ENCODE measurements around the gene PDLIM7.

Gene PDLIM7

DNA sequence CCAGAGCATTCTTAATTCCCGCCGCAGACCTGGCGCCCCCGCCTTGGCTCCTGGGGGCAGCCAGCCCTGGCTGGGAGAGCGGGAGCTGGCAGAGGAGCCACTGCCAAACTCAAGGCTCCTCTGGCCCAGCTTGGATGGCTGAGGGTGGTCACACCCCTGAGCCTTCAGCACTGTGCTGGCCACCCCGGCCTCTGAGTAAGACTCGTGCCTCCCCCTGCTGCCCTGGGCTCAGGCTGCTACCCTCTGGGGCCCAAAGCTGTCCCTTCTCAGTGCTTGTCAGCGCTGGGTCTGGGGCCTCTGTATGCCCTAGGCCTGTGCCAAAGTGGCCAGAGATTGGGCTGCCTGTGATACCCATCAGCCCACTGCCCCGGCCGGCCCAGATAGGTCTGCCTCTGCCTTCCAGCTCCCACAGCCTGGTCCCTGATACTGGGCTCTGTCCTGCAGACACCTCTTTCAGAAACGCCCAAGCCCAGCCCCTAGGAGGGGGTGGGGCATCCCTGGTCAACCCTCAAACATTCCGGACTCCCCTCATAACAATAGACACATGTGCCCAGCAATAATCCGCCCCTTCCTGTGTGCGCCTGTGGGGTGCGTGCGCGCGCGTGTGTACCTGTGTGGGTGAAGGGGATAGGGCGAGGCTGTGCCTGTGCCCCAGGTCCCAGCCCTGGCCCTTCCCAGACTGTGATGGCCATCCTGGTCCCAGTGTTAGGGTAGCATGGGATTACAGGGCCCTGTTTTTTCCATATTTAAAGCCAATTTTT lies 55.2 kb downstream of the PDLIM7 start:
- no peak for DNase-seq

DNA sequence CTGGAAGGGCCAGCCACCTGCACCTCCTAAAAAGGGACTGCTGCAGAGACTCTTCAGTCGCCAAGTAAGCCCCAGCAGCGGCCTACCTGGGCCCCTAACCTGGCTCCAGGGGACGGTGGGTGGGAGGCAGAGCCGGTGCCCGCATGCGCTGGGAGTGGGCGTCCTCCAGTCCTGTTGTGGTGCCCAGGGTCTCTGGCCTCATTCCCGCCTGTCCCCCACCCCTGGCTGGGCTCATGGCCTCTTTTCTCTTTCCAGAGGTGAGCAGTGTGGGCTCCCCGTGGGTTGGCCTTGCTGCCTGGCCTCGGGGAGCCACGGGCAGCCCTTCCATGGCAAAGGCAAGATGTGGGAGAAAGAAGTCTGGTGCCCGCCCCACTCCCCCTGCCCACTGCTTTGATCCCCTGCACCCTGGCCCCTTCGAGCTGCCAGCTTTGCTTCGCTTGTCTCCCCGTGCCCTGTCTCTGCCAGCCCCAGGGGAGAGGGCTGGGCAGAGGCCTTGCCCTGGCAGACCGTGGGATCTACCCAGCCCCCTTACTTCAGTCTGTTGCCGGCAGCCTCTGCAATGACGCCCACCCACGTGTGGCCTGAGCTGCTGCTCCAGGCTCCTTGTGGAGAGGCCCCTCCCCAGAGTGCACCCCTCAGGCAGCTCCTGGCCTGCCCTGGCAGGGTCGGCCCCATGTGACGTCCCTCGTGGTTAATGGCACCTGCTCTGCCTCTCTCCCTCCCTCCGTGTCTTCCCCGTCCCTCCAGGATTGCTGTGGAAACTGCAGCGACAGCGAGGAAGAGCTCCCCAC lies 56.2 kb downstream of the PDLIM7 start:
- DNase-seq = no peak

- no peak for DNase-seq
Measured at GRCh38 chr5:177440211-177440989, 57.0 kb downstream of the PDLIM7 start.

GRCh38 chr5:177439518-177440053 lies 57.8 kb downstream of the PDLIM7 start:
- no peak for DNase-seq

GRCh38 chr5:177438468-177438867 lies 58.9 kb downstream of the PDLIM7 start:
- DNase-seq = no peak

DNA sequence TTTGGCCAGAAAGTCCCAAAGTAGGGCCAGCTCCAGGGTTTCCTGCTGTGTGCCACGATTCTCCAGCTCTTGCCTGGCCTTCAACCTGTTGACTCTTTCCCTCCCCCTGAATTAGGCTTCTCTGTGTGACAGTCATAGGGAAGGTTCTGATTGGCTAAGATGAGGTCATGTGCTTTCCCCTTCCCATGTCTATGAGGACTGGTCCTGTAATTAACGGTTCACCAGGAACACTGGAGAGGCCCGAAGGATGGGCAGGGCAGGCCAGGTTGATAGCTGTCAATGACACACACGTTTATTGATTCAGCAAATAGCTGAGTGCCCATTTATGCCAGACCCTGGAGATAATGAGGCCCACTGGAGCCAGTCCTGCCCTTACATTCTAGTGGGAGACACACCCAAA lies 59.8 kb downstream of the PDLIM7 start:
- no peak for DNase-seq

DNA sequence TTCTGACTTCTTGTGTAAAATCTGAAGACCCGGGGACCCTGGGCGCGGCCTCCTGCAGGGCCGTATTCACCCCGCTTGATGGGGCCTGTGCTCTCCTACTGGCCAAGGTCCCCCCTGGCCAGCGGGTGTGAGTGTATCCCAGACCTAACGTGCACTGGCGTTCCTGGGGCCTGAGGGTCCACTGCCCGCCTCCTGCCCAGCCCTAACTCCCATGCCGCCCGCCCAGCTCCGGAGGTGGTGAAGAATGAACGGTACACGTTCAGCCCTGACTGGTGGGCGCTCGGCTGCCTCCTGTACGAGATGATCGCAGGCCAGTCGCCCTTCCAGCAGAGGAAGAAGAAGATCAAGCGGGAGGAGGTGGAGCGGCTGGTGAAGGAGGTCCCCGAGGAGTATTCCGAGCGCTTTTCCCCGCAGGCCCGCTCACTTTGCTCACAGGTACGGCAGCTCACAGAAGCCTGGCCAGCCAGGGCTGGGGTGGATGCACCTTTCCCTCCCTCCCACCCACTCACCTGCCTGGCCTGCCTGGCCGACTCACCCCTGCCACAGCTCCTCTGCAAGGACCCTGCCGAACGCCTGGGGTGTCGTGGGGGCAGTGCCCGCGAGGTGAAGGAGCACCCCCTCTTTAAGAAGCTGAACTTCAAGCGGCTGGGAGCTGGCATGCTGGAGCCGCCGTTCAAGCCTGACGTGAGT lies 61.4 kb downstream of the PDLIM7 start:
- DNase-seq = no peak

DNA sequence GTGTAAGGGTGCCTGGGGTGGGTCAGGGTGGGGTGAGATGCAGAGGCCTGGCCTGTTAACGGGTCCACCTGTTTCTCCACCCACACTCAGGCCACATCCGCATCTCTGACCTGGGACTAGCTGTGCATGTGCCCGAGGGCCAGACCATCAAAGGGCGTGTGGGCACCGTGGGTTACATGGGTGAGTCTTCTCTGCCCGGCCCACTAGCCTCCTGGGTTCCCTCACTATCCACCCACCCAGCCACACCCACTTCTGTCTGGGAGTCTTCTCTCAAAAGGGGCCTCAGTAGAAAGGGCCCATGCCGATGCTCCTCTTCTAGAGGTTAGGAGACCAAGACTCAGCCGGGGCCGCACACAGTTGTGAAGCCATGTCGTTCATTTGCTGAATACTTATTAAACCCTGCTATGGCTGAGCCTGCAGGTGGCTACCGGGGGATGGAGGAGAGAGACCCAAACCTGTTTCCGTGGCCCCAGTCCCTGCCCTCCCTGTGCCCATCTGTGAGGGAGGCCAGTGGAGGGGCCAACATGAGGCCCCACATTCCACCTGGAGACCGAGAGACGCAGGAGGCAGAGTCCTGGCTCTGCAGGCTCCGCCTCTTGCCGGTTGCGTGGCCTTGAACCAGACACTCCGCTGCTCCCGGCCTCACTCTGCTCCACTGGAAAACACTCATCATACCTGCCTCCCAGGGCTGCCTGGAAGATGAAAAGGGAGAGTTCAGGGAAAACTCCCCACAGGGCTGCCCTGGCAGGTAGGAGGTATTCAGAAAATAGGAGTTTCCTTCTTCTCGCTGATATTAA lies 62.3 kb downstream of the PDLIM7 start:
- no peak for DNase-seq

GRCh38 chr5:177434437-177434836 lies 63.0 kb downstream of the PDLIM7 start:
- no peak for DNase-seq

DNA sequence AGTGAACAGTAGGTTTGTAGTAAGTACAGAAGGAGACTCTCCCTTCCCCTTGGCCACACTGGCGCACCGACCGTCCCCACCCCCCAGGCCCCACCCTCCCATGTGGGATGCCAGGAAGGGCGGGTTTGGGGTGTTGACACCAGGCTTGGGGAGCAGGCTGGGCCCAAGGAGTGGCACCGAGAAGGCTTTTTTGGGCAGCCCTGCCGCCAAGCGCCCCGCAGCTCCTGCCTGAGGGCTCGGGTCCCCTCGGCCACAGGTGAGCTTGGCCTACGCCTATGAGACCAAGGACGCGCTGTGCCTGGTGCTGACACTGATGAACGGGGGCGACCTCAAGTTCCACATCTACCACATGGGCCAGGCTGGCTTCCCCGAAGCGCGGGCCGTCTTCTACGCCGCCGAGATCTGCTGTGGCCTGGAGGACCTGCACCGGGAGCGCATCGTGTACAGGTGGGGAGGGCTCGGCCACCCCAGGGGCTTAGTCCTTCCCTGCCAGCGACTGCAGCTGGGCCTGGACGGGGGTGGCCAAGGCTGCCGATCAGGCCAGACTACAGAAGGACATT lies 63.7 kb downstream of the PDLIM7 start:
- DNase-seq = no peak

Measured in AML-193 (cell line).